Measurements from ENCODE around the gene ACACA. TPM values are rescaled to one million over a fixed set of nuclear protein-coding genes. Genes with fewer than 3 reads are reported as not detected.

ACACA gene
- total RNA-seq, 1 experiment from 2014 or later, result 33.0 TPM

DNA sequence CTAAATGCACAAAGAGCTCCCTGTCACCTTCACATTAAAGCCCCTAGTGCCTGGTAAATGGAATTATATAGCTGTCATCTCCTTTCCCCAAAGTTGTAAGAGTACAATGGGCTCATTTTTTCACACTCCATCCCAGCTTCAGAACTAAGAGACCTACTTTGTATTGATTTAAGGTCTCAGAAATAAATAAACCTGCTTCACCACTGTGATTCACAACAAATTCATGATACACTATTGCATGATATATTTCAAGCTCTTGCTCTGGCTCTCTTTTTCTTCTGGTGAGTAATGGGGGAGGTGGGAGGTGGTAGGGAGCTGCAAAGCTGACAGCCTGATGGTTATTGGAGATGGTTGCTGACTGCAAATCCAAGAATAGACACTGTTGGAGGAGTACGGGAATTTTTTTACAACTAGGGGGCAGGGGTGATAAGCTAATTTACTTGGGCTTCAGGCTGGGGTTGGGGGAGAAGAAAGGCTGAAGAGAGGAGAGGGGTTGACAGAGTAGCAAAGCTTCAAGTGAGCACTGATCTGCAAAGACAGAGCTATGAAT, 268.0 kb downstream of the ACACA start:
- no peaks in the 10 kb centered on the region for H3K4me1 ChIP-seq (ENCODE audit: insufficient read depth, low read length)
- no TSS peak for BruUV-seq (replicated peaks)
- TF ChIP-seq EZH2phosphoT487 (IDR thresholded peaks at IDR 0.05; ENCODE audit: borderline replicate concordance, low read length) (no peak), CTCF (conservative IDR thresholded peaks at IDR 0.05; ENCODE audit: low read depth, low read length) (no peak), EZH2 (IDR thresholded peaks at IDR 0.05; ENCODE audit: low read length, unreplicated experiment) (no peak)
- DNase-seq (no peak), ATAC-seq (no peak)
- H3K79me2 ChIP-seq (ENCODE audit: low read length), result no peaks in the 10 kb centered on the region
- H3K27ac ChIP-seq (ENCODE audit: low read length), result no peak overlapping the region
- no peaks in the 10 kb centered on the region for H3K9me2 ChIP-seq (replicated peaks; ENCODE audit: low read length)
- no peak overlapping the region for H2AFZ ChIP-seq (ENCODE audit: low read length)
- H3K4me3 ChIP-seq (ENCODE audit: low read length), result no peak overlapping the region
- intact Hi-C loops (cut with micrococcal nuclease), result no loop called here
- no peaks in the 10 kb centered on the region for H3F3A ChIP-seq (ENCODE audit: low read length, unreplicated experiment)
- H4K20me1 ChIP-seq (ENCODE audit: low read length), result no peaks in the 10 kb centered on the region
- no peaks in the 10 kb centered on the region for H3K9me3 ChIP-seq (ENCODE audit: low read length)
- POLR2A ChIA-PET (ENCODE audit: unreplicated experiment), result interaction anchor here (0.6 kb wide), 1 partner anchor 59 kb away, joined by 4 read pairs; no protein-coding TSS in a partner anchor
- no peak overlapping the region for H3K9ac ChIP-seq (ENCODE audit: low read length)
- CTCF ChIA-PET, result no interaction called here
- H3K4me2 ChIP-seq (ENCODE audit: low read length), result no peak overlapping the region
- H3K27me3 ChIP-seq (ENCODE audit: low read length), result no peaks in the 10 kb centered on the region
- H3K36me3 ChIP-seq (ENCODE audit: low read depth, low read length), result no peaks in the 10 kb centered on the region

DNA sequence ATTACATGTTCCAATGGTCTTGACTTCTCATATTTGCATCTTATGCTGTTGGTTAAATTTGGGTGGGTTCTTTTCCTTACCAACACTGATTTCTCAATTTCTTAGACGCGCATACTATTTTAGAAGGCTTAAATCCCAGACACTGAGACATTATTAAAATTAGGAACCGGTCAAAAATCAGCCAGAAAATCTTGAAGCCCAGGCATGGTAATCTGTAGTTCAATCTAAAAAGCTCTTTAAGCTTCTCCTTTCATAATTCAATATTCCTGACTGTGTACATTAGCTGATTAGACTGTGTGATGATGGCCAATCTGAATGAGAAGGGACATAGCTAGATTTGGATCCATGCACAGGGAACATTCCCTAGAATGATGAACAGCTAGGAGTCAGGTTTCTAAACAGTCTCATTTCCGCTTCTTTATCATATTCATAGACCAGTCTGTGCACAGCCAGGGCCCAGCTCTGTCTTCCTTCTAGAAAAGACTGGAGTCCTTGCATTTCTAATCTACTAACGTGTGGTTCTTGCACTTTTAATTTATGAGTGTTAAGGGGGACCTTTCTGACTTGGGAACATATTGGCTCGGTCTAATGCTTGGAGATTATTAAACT, 268.6 kb downstream of the ACACA start:
- Histone ChIP-seq H3K4me2 (ENCODE audit: low read length) (no peak overlapping the region), H3K27me3 (ENCODE audit: low read length) (no peaks in the 10 kb centered on the region), H2AFZ (ENCODE audit: low read length) (no peak overlapping the region), H3F3A (ENCODE audit: low read length, unreplicated experiment) (no peaks in the 10 kb centered on the region), H4K20me1 (ENCODE audit: low read length) (no peaks in the 10 kb centered on the region), H3K27ac (ENCODE audit: low read length) (no peak overlapping the region), H3K9ac (ENCODE audit: low read length) (no peak overlapping the region), H3K9me2 (replicated peaks; ENCODE audit: low read length) (no peaks in the 10 kb centered on the region), H3K79me2 (ENCODE audit: low read length) (no peaks in the 10 kb centered on the region), H3K9me3 (ENCODE audit: low read length) (no peaks in the 10 kb centered on the region), H3K4me3 (ENCODE audit: low read length) (no peak overlapping the region), H3K36me3 (ENCODE audit: low read depth, low read length) (no peaks in the 10 kb centered on the region), H3K4me1 (ENCODE audit: insufficient read depth, low read length) (no peaks in the 10 kb centered on the region)
- ChIA-PET CTCF (no interaction called here), POLR2A (ENCODE audit: unreplicated experiment) (interaction anchor here (0.6 kb wide), 1 partner anchor 60 kb away, joined by 4 read pairs; no protein-coding TSS in a partner anchor)
- TF ChIP-seq EZH2phosphoT487 (IDR thresholded peaks at IDR 0.05; ENCODE audit: borderline replicate concordance, low read length) (no peak), CTCF (conservative IDR thresholded peaks at IDR 0.05; ENCODE audit: low read depth, low read length) (no peak), EZH2 (IDR thresholded peaks at IDR 0.05; ENCODE audit: low read length, unreplicated experiment) (no peak)
- ATAC-seq (no peak), DNase-seq (no peak)
- intact Hi-C loops (cut with micrococcal nuclease), result no loop called here
- no TSS peak for BruUV-seq (replicated peaks)

GRCh38 chr17:37137070-37137610, 269.5 kb downstream of the ACACA start:
- Histone ChIP-seq H2AFZ (ENCODE audit: low read length) (no peak overlapping the region), H3K36me3 (ENCODE audit: low read depth, low read length) (no peaks in the 10 kb centered on the region), H3K27me3 (ENCODE audit: low read length) (no peaks in the 10 kb centered on the region), H3K9me3 (ENCODE audit: low read length) (no peaks in the 10 kb centered on the region), H3K4me3 (ENCODE audit: low read length) (no peak overlapping the region), H3K79me2 (ENCODE audit: low read length) (no peaks in the 10 kb centered on the region), H3F3A (ENCODE audit: low read length, unreplicated experiment) (no peaks in the 10 kb centered on the region), H3K4me1 (ENCODE audit: insufficient read depth, low read length) (no peaks in the 10 kb centered on the region), H3K9ac (ENCODE audit: low read length) (no peak overlapping the region), H3K9me2 (replicated peaks; ENCODE audit: low read length) (no peaks in the 10 kb centered on the region), H3K4me2 (ENCODE audit: low read length) (no peak overlapping the region), H3K27ac (ENCODE audit: low read length) (no peak overlapping the region), H4K20me1 (ENCODE audit: low read length) (no peaks in the 10 kb centered on the region)
- no peak for ATAC-seq
- ChIA-PET CTCF (no interaction called here), POLR2A (ENCODE audit: unreplicated experiment) (no interaction called here)
- TF ChIP-seq EZH2 (IDR thresholded peaks at IDR 0.05; ENCODE audit: low read length, unreplicated experiment) (no peak), EZH2phosphoT487 (IDR thresholded peaks at IDR 0.05; ENCODE audit: borderline replicate concordance, low read length) (no peak), CTCF (conservative IDR thresholded peaks at IDR 0.05; ENCODE audit: low read depth, low read length) (no peak)
- no peak for DNase-seq
- intact Hi-C loops (cut with micrococcal nuclease), result no loop called here
- BruUV-seq (replicated peaks), result no TSS peak
